Activated naive CD8-positive, alpha-beta T cell treated with anti-CD3 and anti-CD28 coated beads, Interleukin-2, amount 50 U/mL, for 16 hours (primary cell): ENCODE results near the gene EFHC2.

Experiments used
- DNase-seq: peaks from one replicate; pipeline ENCODE4 v3.0.0-alpha.2; 2020; ENCODE audit warnings: low read depth, low spot score

Gene EFHC2

DNA sequence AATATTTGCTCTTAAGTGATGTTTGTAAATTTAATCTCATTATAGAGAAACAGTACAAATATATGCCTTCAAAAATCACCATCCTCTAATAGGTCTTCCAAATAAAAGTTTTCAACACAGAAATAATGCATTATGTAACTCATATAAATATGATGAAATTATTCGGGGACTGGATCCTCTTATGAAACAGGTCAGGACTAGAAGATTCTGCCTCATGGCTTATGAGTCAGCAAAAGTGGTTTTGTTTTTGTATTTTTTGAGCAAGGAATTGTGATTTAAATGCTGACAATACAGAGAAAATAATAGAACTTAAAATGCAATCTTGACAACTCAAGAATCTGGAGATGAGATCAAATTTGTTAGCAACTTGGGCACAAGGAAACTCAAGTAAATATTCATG lies 190.6 kb downstream of the EFHC2 start:
- DNase-seq, result no peak

DNA sequence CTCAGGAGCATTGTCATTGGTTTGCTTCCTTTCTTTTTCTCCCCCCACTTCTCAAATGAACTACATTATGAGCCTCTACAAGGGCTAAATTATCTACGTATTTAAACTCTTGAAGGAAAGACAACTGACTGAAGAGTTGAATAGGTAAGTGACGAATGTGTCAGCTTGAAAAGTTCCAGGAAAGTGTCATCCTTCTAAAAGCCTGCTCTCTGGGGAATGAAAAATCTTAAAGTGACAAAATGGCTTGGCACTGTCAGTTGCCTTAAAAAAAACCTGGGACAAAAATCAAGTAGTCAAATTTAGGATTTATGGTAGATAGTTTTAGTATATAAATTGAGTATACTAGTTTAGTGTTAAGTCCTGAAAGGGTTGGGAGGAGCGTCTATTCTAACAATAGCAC lies 196.3 kb downstream of the EFHC2 start:
- DNase-seq, result no peak

DNA sequence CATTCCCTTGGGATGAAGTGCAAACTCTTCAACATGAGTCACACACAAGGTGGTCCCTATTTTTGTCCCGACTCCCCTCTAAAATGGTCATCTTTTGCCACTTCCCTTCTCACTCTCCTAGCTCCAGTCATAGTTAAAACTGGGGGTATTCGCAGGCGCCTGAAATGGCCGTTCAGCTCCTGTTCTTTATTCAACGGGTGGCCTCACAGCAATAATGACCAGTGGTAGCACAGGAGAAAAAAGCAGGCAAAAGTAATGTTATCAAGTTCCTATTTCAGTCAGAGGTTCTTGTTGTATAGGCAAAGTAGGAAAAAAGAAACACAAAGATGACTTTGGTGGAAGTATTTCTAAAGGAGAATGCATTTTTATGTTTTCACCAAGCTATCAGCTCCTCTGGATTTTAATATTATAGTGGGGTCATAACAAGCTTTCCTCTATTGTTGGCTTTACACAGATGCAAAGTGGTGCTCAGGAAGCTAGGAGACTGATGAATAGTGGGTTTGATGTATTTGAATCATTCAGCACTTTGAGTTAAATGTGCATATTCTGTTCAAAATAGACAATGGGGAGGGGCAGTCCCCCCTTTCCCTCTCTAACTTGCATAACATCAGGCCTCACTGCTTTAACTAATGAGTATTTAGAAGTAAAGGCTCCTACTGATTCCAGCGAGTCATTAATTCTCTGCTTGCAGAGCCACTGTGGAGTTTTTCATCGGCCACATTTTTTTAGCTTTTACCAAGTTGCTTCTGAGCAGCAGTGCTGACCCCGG lies 199.1 kb downstream of the EFHC2 start:
- DNase-seq, result no peak

DNA sequence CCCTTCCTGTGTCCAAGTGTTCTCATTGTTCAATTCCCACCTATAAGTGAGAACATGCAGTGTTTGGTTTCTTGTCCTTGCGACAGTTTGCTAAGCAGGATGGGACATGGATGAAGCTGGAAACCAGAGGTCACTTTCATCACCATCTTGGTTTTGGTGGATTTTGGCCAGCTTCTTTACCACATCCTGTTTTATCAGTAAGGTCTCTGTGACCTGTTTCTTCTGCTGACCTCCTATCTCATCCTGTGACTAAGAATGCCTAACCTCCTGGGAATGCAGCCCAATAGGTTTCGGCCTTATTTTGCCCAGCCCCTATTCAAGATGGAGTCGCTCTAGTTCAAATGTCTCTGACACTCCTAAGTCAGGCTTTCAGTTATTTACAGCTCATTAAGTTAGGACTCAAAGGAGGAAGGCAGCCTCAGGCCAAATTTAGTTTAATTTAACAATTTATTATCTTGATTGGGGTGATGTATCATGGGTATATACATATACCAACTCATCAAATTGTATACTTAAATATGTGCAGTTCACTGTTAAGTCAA lies 200.3 kb downstream of the EFHC2 start:
- DNase-seq, result no peak

DNA sequence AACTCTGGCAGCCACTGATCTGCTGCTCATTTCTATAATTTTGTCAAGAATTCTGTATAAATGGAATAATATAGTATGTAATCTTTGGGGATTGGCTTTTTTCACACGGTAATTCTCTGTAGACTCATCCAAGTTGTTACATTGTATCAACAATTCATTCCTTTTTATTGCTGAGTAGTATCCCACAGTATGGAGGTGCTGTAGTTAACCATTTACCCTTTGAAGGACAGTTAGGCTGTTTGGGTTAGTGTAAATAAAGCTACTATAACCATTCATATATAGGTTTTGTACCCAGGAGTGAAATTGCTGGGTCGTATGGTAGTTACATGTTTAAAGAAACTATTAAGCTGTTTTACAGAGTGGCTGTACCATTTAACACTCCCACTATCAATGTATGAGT lies 213.3 kb downstream of the EFHC2 start:
- DNase-seq, result no peak

DNA sequence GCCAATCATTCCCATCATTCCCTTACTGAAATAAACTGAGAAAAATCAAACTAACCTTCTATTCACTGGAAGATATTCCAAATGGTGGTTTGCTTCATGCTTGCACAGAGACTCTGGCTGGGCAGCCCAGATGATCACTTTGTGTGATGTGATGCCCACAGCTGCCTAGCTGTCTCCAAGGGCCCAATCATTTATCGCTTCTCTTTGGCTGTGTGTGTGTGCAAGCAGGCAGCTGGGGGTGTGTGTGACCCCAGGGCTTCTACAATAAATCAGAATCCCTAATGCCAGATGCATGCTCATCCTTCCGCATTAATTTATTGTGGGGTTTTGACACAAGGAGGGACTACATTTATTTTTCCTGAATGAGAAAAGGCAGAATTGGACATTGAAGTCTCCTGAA lies 230.1 kb downstream of the EFHC2 start:
- DNase-seq, result no peak

DNA sequence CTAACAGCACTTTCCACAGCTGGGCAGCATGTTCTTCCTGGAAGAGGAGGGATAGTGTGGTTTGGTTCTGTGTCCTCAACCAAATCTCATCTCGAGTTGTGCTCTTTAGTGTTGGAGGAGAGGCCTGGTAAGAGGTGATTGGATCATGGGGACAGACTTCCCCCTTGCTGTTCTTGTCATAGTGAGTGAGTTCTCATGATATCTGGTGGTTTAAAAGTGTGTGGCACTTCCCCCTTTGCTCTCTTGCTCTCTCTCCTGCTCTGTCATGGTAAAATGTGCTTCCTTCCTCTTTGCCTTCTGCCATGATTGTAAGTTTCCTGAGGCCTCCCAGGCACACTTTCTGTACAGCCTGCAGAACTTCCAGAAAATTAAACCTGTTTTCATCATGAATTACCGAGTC lies 236.6 kb downstream of the EFHC2 start:
- no peak for DNase-seq

DNA sequence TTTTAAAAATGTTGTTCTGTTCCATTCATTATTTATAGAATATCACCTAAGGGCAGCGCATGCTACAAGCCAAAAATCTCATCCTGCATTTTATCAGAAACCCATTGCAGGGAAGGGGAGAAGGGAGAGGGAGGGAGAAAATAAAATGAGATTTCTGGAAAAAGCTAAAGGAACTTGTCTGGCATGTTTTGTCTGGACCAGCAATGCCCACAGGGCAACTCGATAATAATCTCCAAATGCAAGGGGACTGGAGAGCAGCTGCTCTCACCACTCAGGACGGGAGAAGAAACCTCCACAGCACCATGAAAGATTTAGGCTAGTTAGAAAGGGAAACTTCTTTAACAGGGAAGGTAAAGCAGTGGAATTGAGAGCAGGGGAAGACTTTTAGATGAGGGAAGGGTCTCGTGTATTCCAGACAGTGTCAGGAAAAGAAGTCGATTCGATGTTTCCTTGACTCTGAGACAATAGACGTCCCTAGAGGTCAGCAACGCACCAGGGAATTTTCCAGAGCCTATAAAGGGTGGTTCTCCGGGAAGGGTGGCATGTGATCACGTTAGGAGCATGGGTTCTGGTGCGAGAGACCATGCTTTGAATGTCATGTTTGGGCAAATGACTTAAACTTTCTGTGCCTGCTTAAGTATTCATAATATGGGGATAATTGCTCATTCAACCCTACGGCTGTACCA lies 238.1 kb downstream of the EFHC2 start:
- DNase-seq, result no peak

DNA sequence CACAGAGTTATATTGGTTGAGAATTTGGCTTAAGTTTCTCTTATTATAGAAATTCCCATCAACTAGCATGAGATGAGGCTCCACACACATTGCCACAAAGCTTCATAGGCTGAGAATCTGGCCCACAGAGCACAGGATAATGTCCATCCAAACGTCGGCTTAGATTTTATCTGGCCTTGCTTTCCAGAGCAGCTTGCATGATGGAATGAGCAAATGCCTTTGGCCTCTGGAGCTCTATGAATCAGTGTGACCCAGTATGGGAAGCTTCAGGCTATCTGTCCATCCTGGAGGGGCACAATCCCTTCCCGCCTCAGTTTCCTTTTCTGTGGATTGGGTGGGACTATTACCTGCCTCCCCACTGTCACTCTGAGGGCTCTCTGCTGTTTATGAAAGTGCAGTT lies 238.8 kb downstream of the EFHC2 start:
- DNase-seq, result no peak

DNA sequence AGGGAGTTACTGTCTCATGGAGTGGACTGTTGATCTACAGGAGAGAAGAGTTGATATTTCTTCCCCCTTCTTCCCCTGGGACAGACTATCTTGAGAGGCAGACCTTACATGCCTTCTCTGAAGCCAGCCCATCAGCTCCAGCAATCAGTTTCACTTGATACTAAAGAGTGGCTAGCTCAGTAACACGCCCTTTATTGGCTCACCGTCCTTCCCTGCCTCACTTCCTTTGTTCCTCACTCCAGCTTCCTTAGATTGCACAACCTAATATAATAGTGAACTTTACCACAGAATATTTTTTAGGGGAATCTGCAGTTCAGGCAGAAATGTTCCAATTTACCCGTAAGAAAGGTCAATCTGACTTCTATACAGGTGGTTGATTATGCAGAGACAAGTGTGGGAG lies 242.2 kb downstream of the EFHC2 start:
- no peak for DNase-seq

DNA sequence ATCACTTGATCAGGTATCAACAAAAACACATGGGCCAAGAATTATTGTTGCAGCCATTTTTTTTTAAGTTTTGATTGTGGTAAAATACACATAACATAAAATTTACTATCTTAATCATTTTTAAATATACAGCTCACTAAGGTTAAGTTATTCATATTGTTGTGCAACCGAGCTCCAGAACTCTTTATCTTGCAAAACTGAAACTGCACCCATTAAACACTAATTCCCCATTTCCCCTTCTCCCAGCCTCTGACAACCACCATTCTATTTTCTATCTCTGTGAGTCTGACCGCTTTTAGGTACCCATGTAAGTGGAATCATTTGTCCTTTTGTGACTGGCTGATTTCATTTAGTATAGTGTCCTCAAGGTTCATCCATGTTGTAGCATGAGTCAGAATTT lies 244.1 kb downstream of the EFHC2 start:
- DNase-seq, result no peak
